Epithelial cell of esophagus (primary cell): ENCODE results near the gene GPRC5C.

Experiments
- DNase-seq: peaks from one replicate; pipeline ENCODE4 v3.0.0; 2010; ENCODE audit warnings: low read depth
- H3K4me3 ChIP-seq: 2 replicates; pipeline ENCODE4 v1.5.1; 2011; ENCODE audit warnings: mild to moderate bottlenecking, low read length, control low read depth
- CTCF ChIP-seq: IDR thresholded peaks from 2 replicates; pipeline ENCODE4 v1.5.1; 2011; ENCODE audit warnings: low read depth, mild to moderate bottlenecking, low read length, control low read depth, inconsistent platforms; ENCODE audit not compliant: insufficient read depth; ENCODE audit errors: missing control alignments

The GPRC5C gene

GRCh38 chr17:74464730-74465377 lies 33.0 kb downstream of the GPRC5C start:
- TF ChIP-seq CTCF, result no peak
- no peak overlapping the region for H3K4me3 ChIP-seq
- DNase-seq, result no peak

- TF ChIP-seq CTCF, result no peak
Observed at GRCh38 chr17:74465378-74466110, 33.7 kb downstream of the GPRC5C start.

GRCh38 chr17:74466111-74466827 lies 34.4 kb downstream of the GPRC5C start, which contains the start of gene CD300A:
Gene CD300A, plus strand, starts transcription at chr17:74466634. Its CDS starts 70 bp downstream, at chr17:74466704.
- no peak for TF ChIP-seq CTCF
- no peak within 1 kb of the TSS for H3K4me3 ChIP-seq
- DNase-seq, result no peak

More at GRCh38 chr17:74465378-74466110, 33.7 kb downstream of the GPRC5C start:
- no peak for DNase-seq
- no peak overlapping the region for H3K4me3 ChIP-seq

GRCh38 chr17:74466828-74467184 lies 34.9 kb downstream of the GPRC5C start:
- no peak for DNase-seq
- no peak for TF ChIP-seq CTCF
- H3K4me3 ChIP-seq, result no peak overlapping the region

- no peak overlapping the region for H3K4me3 ChIP-seq
- DNase-seq, result no peak
- TF ChIP-seq CTCF, result no peak
Observed at GRCh38 chr17:74467221-74467951, 35.5 kb downstream of the GPRC5C start.

- no peak overlapping the region for H3K4me3 ChIP-seq
- TF ChIP-seq CTCF, result no peak
- no peak for DNase-seq
Observed at GRCh38 chr17:74471341-74471740, 39.5 kb downstream of the GPRC5C start.
